Measurements from ENCODE around the gene PDE4D. TPM values are rescaled to one million over a fixed set of nuclear protein-coding genes. Genes with fewer than 3 reads are reported as not detected.

PDE4D gene
- total and polyA plus RNA-seq, 2 of the 4 experiments (the other 2 are of a cell fraction) = 1.4 to 7.9 TPM

DNA sequence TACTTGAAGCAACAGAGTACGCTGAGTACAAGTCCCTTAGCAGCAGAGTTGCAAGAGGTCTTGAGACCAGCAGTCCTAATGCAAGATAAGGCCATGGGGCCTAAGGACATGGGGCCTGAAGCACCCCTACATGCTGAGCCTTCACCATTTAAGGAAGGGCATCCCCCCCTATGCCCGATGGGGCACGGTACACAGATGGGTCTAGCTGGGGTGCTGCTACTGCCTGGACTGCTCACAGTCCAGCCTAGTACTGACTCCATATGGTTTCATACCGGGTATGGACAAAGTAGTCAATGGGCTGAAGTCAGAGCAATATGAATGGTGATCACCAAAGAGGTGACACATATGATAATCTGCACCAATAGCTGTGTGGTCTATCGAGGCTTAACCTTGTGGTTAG, 178.3 kb downstream of the PDE4D start:
- H3K4me2 ChIP-seq (ENCODE audit: low read depth, low read length) = no peak overlapping the region
- in situ Hi-C loops (cut with MboI; ENCODE audit: low sequenced_read_pairs) = no loop called here
- 100% methylated on average over 1 of the region's 5 CpGs; no CpG with 5 or more reads in 1 of the 2 experiments for WGBS, 2 experiments (ENCODE audit: extremely low coverage in 2 of 2, insufficient read length in 1 of 2)
- no peak overlapping the region for H4K5ac ChIP-seq (ENCODE audit: low read depth, low read length)
- no peak overlapping the region for H2BK5ac ChIP-seq (ENCODE audit: low read depth, low read length, poor library complexity, severe bottlenecking)
- no peak overlapping the region for H3K4me3 ChIP-seq (ENCODE audit: insufficient read depth, low read depth, low read length)
- no peak overlapping the region for H4K8ac ChIP-seq (ENCODE audit: low read depth in 2 of 2, low read length in 2 of 2)
- H3K27ac ChIP-seq (ENCODE audit: insufficient read depth, low read length) = no peak overlapping the region
- no peaks in the 10 kb centered on the region for H3K79me1 ChIP-seq (ENCODE audit: low read depth in 1 of 2, low read length in 2 of 2)
- H2BK120ac ChIP-seq (ENCODE audit: low read depth, low read length) = no peak overlapping the region
- no peaks in the 10 kb centered on the region for H3K36me3 ChIP-seq (ENCODE audit: control insufficient read depth, insufficient read depth, low read length)
- no peaks in the 10 kb centered on the region for H3K4me1 ChIP-seq (ENCODE audit: control insufficient read depth, insufficient read depth, low read length)
- H3K23ac ChIP-seq (ENCODE audit: low read depth, low read length) = no peak overlapping the region
- H3K14ac ChIP-seq (replicated peaks; ENCODE audit: low read depth, low read length) = no peak overlapping the region
- no peaks in the 10 kb centered on the region for H3K9me1 ChIP-seq (ENCODE audit: insufficient read depth, low read length)
- DNase-seq = no peak
- H3K9ac ChIP-seq (ENCODE audit: low read depth, low read length) = no peak overlapping the region
- no peak overlapping the region for H3K4ac ChIP-seq (ENCODE audit: low read depth, low read length)
- H3K27me3 ChIP-seq (ENCODE audit: control insufficient read depth, insufficient read depth, low read length) = no peaks in the 10 kb centered on the region
- no peak overlapping the region for H2AFZ ChIP-seq (replicated peaks; ENCODE audit: low read length, poor library complexity)
- no peaks in the 10 kb centered on the region for H4K20me1 ChIP-seq (ENCODE audit: insufficient read depth, low read length)
- H4K91ac ChIP-seq (ENCODE audit: insufficient read depth, low read depth, low read length) = no peak overlapping the region
- no peak overlapping the region for H2AK9ac ChIP-seq (replicated peaks; ENCODE audit: low read depth, low read length, poor library complexity)
- dilution Hi-C loops (cut with HindIII; ENCODE audit: low sequenced_read_pairs, unreplicated experiment) = no loop called here
- ChIA-PET CTCF (no interaction called here), POLR2A (ENCODE audit: unreplicated experiment) (no interaction called here)
- no peak overlapping the region for H2BK15ac ChIP-seq (ENCODE audit: low read depth, low read length)
- H3K18ac ChIP-seq (ENCODE audit: low read depth, low read length) = no peak overlapping the region
- H3K9me3 ChIP-seq (ENCODE audit: control insufficient read depth, insufficient read depth, low read length) = no peaks in the 10 kb centered on the region
- ATAC-seq (ENCODE audit: low read depth) = no peak
- TF ChIP-seq SMC3 (IDR thresholded peaks at IDR 0.05; ENCODE audit: low read depth, low read length) (no peak), CEBPB (IDR thresholded peaks at IDR 0.05; ENCODE audit: low read depth, low read length) (no peak), POLR2A (IDR thresholded peaks at IDR 0.05; ENCODE audit: low read depth, low read length) (no peak), BHLHE40 (IDR thresholded peaks at IDR 0.05; ENCODE audit: low read depth, low read length) (no peak), RAD21 (IDR thresholded peaks at IDR 0.05; ENCODE audit: low read length) (no peak), ELK1 (IDR thresholded peaks at IDR 0.05; ENCODE audit: borderline replicate concordance, low read depth, low read length) (no peak), MAZ (IDR thresholded peaks at IDR 0.05; ENCODE audit: borderline replicate concordance, low read depth, low read length) (no peak), MXI1 (IDR thresholded peaks at IDR 0.05; ENCODE audit: borderline replicate concordance, low read depth, low read length) (no peak), MAFK (IDR thresholded peaks at IDR 0.05; ENCODE audit: low read depth, low read length) (no peak), NFE2L2 (IDR thresholded peaks at IDR 0.05; ENCODE audit: low read depth, low read length) (no peak), CTCF (conservative IDR thresholded peaks at IDR 0.05; ENCODE audit: low read depth, low read length) (no peak), RCOR1 (IDR thresholded peaks at IDR 0.05; ENCODE audit: insufficient replicate concordance, low read length) (no peak)
- TF ChIP-seq, protein P1, sequence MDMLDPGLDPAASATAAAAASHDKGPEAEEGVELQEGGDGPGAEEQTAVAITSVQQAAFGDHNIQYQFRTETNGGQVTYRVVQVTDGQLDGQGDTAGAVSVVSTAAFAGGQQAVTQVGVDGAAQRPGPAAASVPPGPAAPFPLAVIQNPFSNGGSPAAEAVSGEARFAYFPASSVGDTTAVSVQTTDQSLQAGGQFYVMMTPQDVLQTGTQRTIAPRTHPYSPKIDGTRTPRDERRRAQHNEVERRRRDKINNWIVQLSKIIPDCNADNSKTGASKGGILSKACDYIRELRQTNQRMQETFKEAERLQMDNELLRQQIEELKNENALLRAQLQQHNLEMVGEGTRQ (IDR thresholded peaks at IDR 0.05; ENCODE audit: low read depth, low read length) = no peak
- intact Hi-C loops (cut with micrococcal nuclease) = no loop called here
- H2AK5ac ChIP-seq (ENCODE audit: low read depth, low read length) = no peak overlapping the region
- BruUV-seq (replicated peaks) = no TSS peak
- no peak overlapping the region for H2BK20ac ChIP-seq (ENCODE audit: low read depth, low read length)
- no peak overlapping the region for H3K56ac ChIP-seq (ENCODE audit: extremely low read depth, insufficient read depth, low read length)

Data from IMR-90 (cell line).